ENCODE data around the gene SNRPA1.

DNA sequence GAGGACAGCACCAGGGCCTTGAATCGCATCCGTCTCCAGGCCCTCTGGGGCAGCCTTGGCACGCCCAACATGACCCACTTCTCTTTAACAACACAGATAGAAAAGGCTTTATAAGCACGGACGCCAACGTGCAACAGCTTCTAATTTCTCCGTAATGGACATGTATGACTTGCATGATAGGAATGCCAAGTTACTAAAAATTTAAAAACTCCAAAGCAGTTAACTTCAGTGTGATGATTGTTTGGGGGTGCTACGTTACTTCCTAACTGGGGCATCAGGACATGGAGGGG is 30.9 kb upstream of the SNRPA1 start:
- TF ChIP-seq, protein P1, sequence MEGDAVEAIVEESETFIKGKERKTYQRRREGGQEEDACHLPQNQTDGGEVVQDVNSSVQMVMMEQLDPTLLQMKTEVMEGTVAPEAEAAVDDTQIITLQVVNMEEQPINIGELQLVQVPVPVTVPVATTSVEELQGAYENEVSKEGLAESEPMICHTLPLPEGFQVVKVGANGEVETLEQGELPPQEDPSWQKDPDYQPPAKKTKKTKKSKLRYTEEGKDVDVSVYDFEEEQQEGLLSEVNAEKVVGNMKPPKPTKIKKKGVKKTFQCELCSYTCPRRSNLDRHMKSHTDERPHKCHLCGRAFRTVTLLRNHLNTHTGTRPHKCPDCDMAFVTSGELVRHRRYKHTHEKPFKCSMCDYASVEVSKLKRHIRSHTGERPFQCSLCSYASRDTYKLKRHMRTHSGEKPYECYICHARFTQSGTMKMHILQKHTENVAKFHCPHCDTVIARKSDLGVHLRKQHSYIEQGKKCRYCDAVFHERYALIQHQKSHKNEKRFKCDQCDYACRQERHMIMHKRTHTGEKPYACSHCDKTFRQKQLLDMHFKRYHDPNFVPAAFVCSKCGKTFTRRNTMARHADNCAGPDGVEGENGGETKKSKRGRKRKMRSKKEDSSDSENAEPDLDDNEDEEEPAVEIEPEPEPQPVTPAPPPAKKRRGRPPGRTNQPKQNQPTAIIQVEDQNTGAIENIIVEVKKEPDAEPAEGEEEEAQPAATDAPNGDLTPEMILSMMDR (IDR thresholded peaks at IDR 0.05; ENCODE audit: insufficient read depth, low read depth, low read length): no peak
- TF ChIP-seq EZH2 (IDR thresholded peaks at IDR 0.05; ENCODE audit: insufficient read depth, low read length): no peak

Measured in astrocyte (in vitro differentiated cells and primary cell).